MM.1S (cell line): ENCODE results near the gene DLGAP1.

ENCODE experiments used
- EZH2 ChIP-seq: fragments of 300-600 bp; sonication (generic); optimal IDR thresholded peaks from 2 replicates; pipeline ENCODE3; 2017; ENCODE audit warnings: low read depth, mild to moderate bottlenecking, antibody characterized with exemption, low read length, mixed read lengths
- TF ChIP-seq, protein P1 (sequence below): fragments of 300-600 bp; sonication (generic); IDR thresholded peaks from 2 replicates; pipeline ENCODE4 v1.5.1; 2016; ENCODE audit warnings: antibody characterized with exemption, low read length, mixed read lengths

DNA sequence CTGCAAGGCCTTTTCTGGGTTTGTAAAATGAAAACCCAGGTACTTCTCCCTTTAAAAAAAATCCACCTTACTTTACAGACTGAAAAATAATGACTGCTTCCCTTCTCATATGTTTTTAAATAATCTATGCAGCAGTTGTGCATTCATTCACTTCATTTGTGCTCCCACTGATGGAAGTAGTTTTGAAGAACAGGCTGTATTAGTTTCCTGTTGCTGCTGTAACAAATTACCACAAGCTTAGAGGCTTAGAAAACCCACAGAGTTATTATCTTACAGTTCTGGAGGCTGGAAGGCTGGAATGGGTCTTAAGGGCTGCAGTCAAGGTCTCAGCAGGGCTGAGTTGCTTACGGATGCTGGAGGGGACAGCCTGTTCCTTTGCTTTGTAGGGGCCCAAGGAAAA is 670.2 kb downstream of the DLGAP1 start:
- TF ChIP-seq, protein P1, sequence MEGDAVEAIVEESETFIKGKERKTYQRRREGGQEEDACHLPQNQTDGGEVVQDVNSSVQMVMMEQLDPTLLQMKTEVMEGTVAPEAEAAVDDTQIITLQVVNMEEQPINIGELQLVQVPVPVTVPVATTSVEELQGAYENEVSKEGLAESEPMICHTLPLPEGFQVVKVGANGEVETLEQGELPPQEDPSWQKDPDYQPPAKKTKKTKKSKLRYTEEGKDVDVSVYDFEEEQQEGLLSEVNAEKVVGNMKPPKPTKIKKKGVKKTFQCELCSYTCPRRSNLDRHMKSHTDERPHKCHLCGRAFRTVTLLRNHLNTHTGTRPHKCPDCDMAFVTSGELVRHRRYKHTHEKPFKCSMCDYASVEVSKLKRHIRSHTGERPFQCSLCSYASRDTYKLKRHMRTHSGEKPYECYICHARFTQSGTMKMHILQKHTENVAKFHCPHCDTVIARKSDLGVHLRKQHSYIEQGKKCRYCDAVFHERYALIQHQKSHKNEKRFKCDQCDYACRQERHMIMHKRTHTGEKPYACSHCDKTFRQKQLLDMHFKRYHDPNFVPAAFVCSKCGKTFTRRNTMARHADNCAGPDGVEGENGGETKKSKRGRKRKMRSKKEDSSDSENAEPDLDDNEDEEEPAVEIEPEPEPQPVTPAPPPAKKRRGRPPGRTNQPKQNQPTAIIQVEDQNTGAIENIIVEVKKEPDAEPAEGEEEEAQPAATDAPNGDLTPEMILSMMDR: no peak
- TF ChIP-seq EZH2: no peak
